ENCODE data around the gene FGFR3.

FGFR3 gene

GRCh38 chr4:1789552-1789951 lies 3.5 kb upstream of the FGFR3 start:
- no peak for DNase-seq

- no peak for DNase-seq
These were observed 3.1 kb upstream of the FGFR3 start for GRCh38 chr4:1790005-1790404.

GRCh38 chr4:1792158-1792831 lies 798 bp upstream of the FGFR3 start:
- no peak for DNase-seq

DNA sequence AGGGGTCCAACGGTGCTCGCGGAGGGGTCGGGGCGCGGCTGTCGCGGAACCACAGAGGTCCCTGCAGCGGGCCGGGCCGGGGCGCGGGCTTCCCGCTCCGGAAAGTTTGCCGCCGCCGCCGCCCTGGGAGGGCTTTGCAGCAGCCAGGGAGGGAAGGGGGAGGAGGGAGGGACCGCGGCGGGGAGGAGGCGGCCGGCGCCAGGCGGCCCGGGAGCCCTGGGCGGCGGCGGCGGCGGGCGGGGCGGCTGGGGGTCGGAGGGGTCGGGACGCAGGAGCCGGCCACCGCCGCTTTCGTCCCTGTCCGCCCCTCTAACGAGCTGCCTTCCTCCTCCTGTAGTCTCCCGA lies 375 bp downstream of the FGFR3 start:
- DNase-seq = no peak

DNA sequence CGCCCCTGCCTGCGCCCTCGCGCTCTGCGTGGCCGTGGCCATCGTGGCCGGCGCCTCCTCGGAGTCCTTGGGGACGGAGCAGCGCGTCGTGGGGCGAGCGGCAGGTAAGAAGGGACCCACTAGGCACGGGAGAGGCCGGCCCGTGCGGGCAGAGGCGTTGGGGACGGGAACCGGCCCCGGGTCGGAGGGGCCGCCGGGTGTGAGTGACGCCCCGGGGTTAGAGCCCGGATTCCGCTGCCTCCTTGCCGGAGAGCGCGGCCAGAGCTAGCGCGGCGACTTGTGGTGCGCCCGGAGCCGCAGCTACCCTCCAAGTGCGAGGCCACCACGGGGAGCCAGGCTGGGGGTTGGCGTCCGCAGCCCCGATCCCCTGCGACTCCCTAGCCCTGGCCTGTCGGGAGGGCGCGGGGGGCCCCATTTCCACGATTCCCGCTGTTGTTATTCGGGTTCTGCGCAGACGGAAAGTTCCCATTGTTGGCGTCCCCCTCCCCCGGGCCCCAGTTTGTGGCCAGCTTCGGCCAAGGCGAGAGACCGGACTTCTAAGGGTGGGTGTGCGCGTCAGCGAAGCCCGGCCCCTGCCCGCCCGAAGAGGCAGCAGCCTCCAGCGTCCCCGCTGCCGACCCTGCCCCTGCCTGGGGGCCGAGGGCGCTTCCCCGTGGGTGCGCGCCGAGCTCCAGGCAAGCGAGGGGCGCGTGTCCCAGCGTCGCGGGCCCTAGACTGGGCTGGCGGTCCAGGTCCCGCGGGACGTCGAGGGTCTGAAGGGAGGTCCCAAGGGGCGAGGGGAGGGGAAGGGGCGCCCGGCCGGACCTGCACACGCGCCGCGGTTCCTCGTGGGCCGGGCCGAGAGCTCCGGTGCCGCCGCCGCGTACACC lies 1.1 kb downstream of the FGFR3 start:
- DNase-seq = no peak

- DNase-seq = no peak
These were observed 1.8 kb downstream of the FGFR3 start for GRCh38 chr4:1794809-1795298.

- DNase-seq = no peak
These were observed 2.5 kb downstream of the FGFR3 start for GRCh38 chr4:1795299-1796195.

DNA sequence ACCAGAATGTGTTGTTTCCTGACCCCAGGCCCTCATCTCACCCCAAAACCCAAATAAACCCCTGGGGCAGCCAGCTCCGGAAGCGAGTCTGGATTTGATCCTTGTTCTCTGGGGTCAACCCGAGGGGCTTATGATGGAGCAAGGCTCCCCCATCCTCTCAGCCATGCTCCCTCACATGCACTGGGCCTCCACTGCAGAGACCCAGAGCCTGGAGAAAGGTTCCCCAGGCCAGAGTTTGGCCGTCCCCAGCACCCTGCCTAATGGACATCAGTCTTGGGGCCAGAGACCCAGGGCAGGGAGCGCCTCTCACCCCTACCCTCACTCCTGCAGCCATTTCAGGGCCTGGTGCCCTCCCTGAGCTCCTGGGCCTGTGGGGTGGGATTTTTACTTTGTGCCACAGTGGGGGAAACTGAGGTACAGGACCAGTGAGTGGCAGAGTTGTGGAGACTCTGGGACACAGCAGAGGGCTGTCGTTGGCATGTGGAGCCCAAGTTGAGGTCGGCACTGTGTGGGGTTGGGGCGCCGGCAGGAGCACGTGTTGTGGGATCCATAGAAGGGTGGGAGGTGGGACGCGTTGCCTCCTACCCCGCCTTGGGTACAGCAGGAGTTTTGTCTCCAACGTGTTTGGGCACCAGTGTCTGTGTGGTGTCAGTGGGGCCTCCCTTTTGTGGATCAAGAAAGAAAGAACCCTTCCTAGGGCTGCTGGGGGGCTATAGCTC lies 3.6 kb downstream of the FGFR3 start:
- no peak for DNase-seq

- no peak for DNase-seq
These were observed 4.3 kb downstream of the FGFR3 start for GRCh38 chr4:1797298-1797860.

- DNase-seq = no peak
These were observed 4.9 kb downstream of the FGFR3 start for GRCh38 chr4:1797861-1798579.

DNA sequence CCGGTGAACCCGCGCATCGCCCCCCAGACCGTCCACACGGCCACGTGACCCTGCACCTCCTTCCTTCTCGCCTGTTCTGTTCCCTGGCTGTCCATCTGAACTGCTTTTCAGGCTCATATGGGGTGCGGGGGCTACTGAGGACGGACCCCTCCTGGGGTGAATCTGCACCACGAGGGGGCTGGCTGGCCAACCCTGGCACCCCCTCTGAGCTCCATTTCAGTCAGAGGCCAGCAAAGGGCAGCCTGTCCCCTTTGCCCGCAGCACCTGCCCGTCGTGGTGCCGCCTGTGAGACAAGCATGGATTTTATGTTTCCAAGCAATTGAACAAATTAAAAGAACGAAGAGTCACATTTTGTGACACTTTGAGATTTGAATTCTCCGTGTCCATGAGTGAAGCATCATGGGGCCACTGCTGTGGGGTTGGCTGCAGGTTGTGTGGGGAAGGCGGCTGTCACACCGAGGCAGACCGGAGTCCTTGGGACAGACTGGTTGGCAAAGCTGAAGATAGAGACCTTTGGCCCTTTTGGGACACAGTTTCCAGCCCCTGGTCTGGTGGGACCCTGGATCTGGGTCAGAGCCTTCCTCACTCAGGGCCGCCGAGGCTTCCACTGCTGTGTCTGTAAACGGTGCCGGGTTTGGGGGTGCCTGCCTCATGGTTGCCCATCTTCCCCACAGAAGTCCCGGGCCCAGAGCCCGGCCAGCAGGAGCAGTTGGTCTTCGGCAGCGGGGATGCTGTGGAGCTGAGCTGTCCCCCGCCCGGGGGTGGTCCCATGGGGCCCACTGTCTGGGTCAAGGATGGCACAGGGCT lies 5.7 kb downstream of the FGFR3 start:
- no peak for DNase-seq

DNA sequence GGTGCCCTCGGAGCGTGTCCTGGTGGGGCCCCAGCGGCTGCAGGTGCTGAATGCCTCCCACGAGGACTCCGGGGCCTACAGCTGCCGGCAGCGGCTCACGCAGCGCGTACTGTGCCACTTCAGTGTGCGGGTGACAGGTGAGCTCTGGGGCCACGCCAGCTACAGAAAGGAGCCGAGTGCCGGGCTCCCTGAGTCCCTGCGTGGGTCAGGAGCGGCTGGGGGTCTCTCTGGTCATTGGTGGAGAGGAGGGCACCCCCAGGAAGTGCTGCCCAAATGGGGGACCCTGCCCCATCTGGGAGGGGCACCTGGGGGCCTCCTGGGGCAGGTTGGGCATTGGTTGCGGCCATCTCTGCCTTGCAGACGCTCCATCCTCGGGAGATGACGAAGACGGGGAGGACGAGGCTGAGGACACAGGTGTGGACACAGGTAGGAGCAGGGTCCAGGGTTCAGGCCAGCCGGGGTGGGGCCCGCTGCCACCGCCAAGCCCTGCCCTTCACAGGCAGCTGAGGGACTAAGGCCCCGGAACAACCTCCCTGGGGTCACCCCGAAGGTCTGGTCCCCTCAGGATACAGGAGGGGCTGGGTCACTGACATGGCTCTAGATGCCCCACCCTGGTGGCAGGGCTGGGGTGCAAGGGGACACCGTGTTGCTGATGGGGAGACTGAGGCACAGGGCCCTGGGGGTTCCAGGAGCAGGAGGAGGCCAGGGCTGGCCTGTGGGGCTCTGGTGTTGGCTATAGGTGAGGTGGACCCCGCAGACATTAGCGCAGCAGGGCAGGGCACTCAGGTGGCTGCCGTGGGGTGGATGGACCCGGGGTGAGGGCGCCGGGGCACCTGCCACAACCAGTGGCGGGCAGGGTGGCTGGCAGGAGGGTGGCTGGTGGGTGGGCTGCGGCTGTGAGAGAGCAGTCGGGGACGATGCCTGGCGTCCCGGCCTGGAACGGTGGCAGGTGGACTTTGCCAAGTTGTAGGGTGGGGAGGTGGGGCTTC lies 6.6 kb downstream of the FGFR3 start:
- no peak for DNase-seq

DNA sequence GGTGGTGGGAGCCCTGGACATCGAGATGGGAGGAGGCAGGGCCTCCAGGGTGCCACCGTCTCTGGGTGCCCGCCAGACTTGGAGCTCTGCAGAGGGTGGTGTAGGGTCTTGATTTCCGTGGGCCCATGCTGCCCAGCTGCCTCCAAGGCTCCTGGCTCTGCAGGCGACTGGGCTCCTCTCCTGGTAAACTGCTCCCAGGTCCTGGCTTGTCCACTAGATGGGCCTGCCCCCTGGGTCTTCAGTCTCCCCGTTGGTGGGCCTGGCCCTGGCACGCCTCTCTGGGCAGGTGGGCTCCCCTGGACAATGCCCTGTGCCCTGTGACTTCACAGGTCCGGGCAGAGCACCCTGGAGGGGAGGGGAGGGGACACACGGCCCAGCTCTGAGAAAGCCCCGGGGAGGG lies 7.7 kb downstream of the FGFR3 start:
- no peak for DNase-seq

DNA sequence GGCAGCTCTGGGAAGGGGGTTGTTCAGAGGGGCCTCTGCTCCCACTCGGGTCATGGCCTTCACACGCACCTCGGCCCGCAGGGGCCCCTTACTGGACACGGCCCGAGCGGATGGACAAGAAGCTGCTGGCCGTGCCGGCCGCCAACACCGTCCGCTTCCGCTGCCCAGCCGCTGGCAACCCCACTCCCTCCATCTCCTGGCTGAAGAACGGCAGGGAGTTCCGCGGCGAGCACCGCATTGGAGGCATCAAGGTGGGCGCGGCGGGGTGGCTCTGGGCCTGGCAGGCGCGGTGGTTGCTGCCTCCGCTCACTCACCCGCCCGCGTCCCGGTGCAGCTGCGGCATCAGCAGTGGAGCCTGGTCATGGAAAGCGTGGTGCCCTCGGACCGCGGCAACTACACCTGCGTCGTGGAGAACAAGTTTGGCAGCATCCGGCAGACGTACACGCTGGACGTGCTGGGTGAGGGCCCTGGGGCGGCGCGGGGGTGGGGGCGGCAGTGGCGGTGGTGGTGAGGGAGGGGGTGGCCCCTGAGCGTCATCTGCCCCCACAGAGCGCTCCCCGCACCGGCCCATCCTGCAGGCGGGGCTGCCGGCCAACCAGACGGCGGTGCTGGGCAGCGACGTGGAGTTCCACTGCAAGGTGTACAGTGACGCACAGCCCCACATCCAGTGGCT lies 8.3 kb downstream of the FGFR3 start:
- DNase-seq = no peak

- no peak for DNase-seq
These were observed 9.1 kb downstream of the FGFR3 start for GRCh38 chr4:1802151-1802715.

DNA sequence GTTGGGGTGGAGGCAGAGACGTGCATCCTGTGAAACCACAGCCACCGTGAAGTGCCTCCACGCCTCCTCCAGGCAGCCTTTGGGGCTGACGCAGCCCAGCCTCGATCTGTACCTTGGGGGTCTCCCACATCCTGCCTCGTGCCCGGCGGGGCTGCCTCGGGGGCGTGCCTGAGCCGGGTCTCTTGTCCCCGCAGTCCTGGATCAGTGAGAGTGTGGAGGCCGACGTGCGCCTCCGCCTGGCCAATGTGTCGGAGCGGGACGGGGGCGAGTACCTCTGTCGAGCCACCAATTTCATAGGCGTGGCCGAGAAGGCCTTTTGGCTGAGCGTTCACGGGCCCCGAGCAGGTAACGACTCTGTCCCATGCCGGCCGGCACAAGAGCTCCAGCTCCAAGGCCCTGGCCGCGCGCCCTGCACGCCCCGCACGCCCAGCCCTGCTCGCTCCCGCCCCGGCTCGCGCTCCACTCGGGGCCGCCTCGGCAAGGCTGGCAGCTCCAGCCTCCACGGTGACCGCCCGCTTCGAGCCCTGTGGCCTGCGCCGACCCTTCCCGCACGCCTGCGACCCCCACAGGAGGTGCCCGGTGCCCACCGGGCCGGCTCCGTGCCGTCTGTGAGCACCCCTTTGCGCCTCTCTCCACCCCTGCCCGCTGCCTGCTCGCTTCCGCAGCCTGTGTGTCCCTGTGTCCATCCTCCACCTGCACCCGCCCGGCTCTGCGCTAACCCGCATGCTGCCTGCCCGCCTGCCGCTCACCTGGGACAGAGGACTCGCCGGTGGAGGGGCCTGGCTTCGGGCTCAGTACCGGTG lies 9.8 kb downstream of the FGFR3 start:
- DNase-seq = no peak

Data from femur (tissue), 1 donor.